Measurements from ENCODE around the gene AAGAB. TPM values are rescaled to one million over a fixed set of nuclear protein-coding genes. Genes with fewer than 3 reads are reported as not detected.
"Not testable (repeated sequence)": the region's sequence is repeated elsewhere in the genome, so short reads cannot be mapped to it uniquely, and the experiment has no call there.

The AAGAB gene
- total RNA-seq, 1 donor from 2014 or later: 27.8 TPM

GRCh38 chr15:67156834-67157233 lies 97.6 kb downstream of the AAGAB start:
- Histone ChIP-seq H3K4me3 (no peak overlapping the region), H3K36me3 (no peaks in the 10 kb centered on the region), H3K27ac (no peak overlapping the region), H3K9me3 (no peaks in the 10 kb centered on the region), H3K4me1 (peaks cover 0 to 9% of the 10 kb centered on the region in 2 donors), H3K27me3 (no peaks in the 10 kb centered on the region)
- TF ChIP-seq CTCF (IDR thresholded peaks at IDR 0.05): no peak
- intact Hi-C loops (cut with DNase I): no loop called here
- DNase-seq (ENCODE audit: low spot score in 2 of 2): no peak

GRCh38 chr15:67156426-67156825 lies 98.0 kb downstream of the AAGAB start:
- peaks cover 0 to 10% of the 10 kb centered on the region in 2 donors for H3K4me1 ChIP-seq
- intact Hi-C loops (cut with DNase I): no loop called here
- no peak overlapping the region for H3K27ac ChIP-seq
- TF ChIP-seq CTCF (IDR thresholded peaks at IDR 0.05): no peak
- no peak overlapping the region for H3K4me3 ChIP-seq
- DNase-seq (ENCODE audit: low spot score in 2 of 2): no peak
- no peaks in the 10 kb centered on the region for H3K9me3 ChIP-seq
- H3K36me3 ChIP-seq: no peaks in the 10 kb centered on the region
- H3K27me3 ChIP-seq: no peaks in the 10 kb centered on the region

GRCh38 chr15:67154249-67154648 lies 100.2 kb downstream of the AAGAB start:
- intact Hi-C loops (cut with DNase I): no loop called here
- no peak for TF ChIP-seq CTCF (IDR thresholded peaks at IDR 0.05)

GRCh38 chr15:67153044-67153443 lies 101.4 kb downstream of the AAGAB start:
- intact Hi-C loops (cut with DNase I); H3K4me3 ChIP-seq; H3K27me3 ChIP-seq; DNase-seq (ENCODE audit: low spot score in 2 of 2); H3K9me3 ChIP-seq; H3K27ac ChIP-seq; H3K36me3 ChIP-seq: not testable (repeated sequence)
- H3K4me1 ChIP-seq: peaks cover 17 to 33% of the 10 kb centered on the region in 2 donors

More at GRCh38 chr15:67154249-67154648, 100.2 kb downstream of the AAGAB start:
- H3K27ac ChIP-seq: peak overlapping the region in 1 of 2 donors; percentile 52
- peaks cover 11 to 27% of the 10 kb centered on the region in 2 donors for H3K4me1 ChIP-seq
- no peak for DNase-seq (ENCODE audit: low spot score in 2 of 2)
- no peaks in the 10 kb centered on the region for H3K27me3 ChIP-seq
- H3K9me3 ChIP-seq: no peaks in the 10 kb centered on the region
- H3K36me3 ChIP-seq: no peaks in the 10 kb centered on the region
- no peak overlapping the region for H3K4me3 ChIP-seq

- no peaks in the 10 kb centered on the region for H3K9me3 ChIP-seq
- no peaks in the 10 kb centered on the region for H3K36me3 ChIP-seq
- H3K27me3 ChIP-seq: no peaks in the 10 kb centered on the region
- H3K4me1 ChIP-seq: peaks cover 18 to 37% of the 10 kb centered on the region in 2 donors
- intact Hi-C loops (cut with DNase I): no loop called here
- TF ChIP-seq CTCF (IDR thresholded peaks at IDR 0.05): no peak
- H3K27ac ChIP-seq: peak overlapping the region; percentile 0 to 26
- DNase-seq (ENCODE audit: low spot score in 2 of 2): no peak
- H3K4me3 ChIP-seq: no peak overlapping the region
These were observed 102.0 kb downstream of the AAGAB start for GRCh38 chr15:67152429-67152828.

Other genes with a start within 250 kb of the AAGAB start
- 89.3 TPM for gene SMAD3, start 189.1 kb downstream of the AAGAB start, total RNA-seq
- not detected for gene IQCH, start 125 bp upstream of the AAGAB start, total RNA-seq

Data from ascending aorta (tissue), 2 donors.